ENCODE results near the gene PIEZO2.

Gene PIEZO2

DNA sequence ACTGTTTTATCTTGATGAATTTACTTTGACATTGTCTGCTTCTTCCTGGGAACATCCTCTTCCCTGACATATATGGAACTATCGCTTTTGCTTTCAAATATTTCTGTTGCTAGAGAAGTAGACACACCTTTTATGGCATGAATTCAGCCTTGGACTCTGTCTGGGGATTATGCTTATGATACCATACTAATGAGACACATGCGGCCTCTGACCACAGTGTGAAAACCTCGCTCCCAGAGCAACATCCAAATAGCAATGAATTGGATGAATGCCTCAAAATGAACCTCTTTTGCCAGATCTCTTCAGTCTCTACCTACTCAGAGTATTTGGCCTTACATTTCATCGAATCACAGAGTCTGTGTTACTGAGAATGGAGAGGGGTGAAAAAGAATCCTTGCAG lies 70.9 kb downstream of the PIEZO2 start:
- no peak overlapping the region for H3K4me3 ChIP-seq (ENCODE audit: low read length)
- TF ChIP-seq ZNF274 (IDR thresholded peaks at IDR 0.05; ENCODE audit: low read depth, low read length): no peak

DNA sequence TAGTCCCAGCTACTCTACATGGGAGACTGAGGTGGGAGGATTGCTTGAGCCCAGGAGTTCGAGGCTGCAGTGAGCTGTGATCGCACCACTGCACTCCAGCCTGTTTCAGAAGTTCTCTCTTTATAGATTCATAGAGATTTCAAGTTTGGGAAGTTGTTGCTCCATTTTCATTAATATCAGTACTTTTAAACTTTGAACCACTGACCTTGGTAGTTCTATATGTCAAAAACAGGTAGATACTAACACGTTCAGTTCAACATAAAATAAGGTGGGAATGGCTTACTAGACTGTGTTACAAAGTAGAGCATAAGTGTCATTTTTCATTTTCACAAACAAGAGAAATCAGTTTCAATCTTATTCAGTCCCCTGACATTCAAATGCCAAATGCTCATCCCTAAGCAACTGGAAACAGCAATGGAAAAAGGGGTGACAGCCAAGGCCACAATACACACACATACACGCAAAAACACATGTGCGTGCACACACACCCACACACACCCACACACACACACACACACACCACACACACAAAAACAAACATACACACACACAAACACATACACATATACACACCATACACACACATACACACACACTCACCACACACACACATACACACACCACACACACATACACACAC lies 71.7 kb downstream of the PIEZO2 start:
- no peak overlapping the region for H3K4me3 ChIP-seq (ENCODE audit: low read length)
- TF ChIP-seq ZNF274 (IDR thresholded peaks at IDR 0.05; ENCODE audit: low read depth, low read length): no peak

DNA sequence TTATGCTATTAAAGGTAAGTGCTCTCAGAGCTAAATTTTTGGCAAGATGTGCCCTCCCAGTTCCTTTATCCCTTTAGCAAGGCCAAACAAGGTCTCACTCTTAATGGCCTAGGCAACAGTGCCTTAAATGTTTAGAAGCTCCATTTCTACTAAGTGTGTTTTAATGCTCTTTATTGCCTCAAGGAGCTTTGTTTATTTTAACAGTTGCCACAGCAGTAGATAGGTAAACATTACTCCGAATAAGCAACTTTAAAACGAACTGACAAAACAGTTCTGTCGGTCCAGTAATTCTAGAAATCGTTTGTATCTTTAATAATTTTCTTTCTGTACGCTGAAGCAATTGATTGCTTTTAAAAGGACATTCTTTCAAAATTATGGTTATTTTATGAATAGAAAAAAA lies 74.5 kb downstream of the PIEZO2 start:
- TF ChIP-seq ZNF274 (IDR thresholded peaks at IDR 0.05; ENCODE audit: low read depth, low read length): no peak
- no peak overlapping the region for H3K4me3 ChIP-seq (ENCODE audit: low read length)

DNA sequence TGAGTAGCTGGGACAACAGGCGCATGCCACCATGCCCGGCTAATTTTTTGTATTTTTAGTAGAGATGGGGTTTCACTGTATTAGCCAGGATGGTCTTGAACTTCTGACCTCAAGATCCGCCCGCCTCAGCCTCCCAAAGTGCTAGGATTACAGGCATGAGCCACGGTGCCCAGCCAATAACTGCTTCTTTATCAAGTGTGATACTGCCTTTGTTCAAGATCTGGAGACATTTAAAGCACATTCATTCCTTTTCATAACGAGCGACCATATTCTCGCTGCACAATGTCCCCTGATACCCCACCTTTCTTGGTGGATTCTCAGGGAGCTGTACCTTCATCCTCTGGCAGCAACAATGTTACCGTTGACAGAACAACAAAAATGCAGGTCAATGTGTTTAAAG lies 75.4 kb downstream of the PIEZO2 start:
- no peak for TF ChIP-seq ZNF274 (IDR thresholded peaks at IDR 0.05; ENCODE audit: low read depth, low read length)
- no peak overlapping the region for H3K4me3 ChIP-seq (ENCODE audit: low read length)

DNA sequence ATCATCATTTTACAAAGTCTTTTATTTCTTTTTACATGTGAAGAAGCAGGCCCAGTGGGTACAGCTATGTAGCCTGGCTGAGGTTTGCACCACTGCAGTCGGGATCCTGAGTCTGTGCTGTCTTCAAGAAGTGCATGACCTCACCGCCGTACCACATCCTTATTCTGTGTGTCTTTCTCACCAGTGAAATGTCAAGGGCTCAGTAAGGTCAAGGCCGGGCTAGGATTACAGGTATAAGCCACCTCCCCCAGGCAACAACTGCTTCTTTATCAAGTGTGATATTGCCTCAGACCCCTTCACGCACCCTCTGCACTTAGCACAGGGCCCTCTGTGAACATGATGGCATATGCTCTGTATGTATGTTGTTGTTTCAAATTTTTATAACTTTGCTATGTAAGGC lies 76.7 kb downstream of the PIEZO2 start:
- TF ChIP-seq ZNF274 (IDR thresholded peaks at IDR 0.05; ENCODE audit: low read depth, low read length): no peak
- no peak overlapping the region for H3K4me3 ChIP-seq (ENCODE audit: low read length)

DNA sequence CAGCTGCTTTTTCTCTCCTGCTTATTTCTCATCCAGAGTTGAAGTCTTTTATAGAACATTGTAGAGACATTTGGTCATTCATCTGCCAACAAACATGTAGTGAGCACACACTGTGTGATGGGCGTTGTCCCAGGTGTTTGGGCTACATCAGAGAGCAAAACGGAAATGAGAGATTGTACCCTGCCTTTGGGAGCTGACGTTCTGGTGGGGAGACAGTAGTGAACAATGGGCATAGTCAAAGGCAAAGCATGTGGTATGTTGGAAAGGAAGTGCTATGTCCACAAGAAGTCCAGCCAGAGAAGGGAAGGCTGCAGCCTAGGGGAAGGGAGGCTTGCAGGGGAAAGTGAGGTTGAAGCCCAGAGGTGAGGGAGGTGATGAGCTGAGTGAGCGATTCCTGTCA lies 78.1 kb downstream of the PIEZO2 start:
- H3K4me3 ChIP-seq (ENCODE audit: low read length): no peak overlapping the region
- no peak for TF ChIP-seq ZNF274 (IDR thresholded peaks at IDR 0.05; ENCODE audit: low read depth, low read length)

DNA sequence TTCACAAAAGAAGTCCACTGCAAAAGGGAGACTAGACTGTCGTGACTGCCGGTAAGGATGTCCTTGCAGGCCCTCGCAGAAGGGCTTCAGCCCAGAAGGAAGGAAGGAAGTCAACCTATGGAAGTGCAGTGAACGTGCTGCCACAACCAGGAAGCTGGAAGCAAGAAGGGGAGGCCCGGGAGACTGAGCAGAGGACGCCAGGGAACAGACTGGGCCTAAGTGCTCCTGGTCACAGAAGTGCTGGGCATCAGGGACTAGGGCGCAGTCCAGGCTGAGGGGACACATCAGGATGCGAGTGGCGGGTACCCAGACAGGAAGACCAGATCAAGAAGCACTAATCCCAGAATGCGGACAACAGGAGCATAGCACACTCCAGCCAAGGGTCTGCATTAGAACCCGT lies 78.8 kb downstream of the PIEZO2 start:
- H3K4me3 ChIP-seq (ENCODE audit: low read length): no peak overlapping the region
- no peak for TF ChIP-seq ZNF274 (IDR thresholded peaks at IDR 0.05; ENCODE audit: low read depth, low read length)

DNA sequence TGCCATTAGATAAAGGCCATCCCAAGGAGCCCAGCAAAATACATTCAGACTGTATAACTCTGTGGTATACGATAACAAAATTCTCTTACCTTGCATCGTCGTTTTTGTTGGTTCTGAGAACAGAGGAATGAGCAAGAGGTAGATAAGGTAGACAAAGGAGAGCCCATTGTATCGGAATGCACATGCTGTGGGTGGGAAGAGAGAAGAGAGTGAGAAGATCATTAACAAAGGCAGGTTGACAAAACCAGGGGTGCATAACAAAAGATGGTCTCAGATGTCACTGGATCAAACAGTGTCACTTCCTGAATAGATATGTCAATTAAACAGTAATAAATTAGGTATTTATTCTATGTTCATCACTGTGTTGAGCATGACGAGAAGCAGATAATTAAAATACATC lies 83.3 kb downstream of the PIEZO2 start:
- H3K4me3 ChIP-seq (ENCODE audit: low read length): no peak overlapping the region
- no peak for TF ChIP-seq ZNF274 (IDR thresholded peaks at IDR 0.05; ENCODE audit: low read depth, low read length)

DNA sequence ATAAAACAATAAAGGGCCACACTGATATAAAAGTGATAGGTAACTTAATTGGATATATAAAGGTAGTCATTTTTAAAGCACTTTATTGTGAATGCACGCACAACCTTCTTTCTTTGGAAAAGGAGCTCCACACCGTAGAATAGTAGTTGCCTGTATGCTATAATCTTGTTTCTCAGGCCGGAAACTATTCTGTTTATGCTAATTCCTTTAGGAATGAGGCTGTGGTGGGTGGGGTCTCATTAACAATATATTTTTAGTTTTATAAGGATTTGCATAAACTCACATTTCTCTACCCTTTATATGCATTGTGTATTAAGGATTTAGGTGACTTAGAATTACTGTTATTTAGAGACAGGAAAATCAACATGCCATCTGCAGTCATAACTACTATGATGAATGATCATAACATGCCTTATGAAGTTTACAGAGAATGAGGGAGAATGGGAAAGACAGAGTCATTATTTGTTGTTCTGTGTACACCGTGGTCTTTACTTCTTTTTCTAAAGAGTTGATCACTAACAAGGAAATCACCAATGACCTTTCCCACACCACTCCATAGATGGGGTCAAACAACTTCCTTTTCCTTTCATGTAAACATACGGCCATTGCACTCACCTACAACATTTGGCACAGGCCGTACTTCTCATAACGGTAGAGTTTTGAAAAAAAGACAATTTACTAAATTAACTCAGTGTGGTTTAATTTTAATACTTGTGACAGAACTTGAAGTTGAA lies 84.5 kb downstream of the PIEZO2 start:
- no peak for TF ChIP-seq ZNF274 (IDR thresholded peaks at IDR 0.05; ENCODE audit: low read depth, low read length)
- no peak overlapping the region for H3K4me3 ChIP-seq (ENCODE audit: low read length)

DNA sequence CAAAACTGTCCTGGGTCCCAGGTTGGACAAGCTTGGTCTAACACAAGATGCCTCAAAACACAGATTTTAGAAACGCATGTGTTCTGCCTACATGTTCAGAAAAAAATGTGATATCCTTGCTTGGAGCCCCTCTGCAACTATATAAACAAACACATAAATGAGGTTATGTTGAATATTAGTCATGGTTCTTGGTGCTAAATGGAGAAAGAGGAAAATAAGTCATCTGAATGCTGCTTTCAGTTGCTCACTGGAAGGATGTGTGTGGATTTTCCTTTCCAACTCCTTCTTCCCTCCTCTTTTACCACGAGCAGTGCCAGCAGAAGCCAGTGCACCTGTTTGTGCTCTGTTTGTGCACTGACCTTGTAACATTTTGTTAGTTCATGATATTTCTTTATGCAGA lies 85.3 kb downstream of the PIEZO2 start:
- no peak overlapping the region for H3K4me3 ChIP-seq (ENCODE audit: low read length)
- no peak for TF ChIP-seq ZNF274 (IDR thresholded peaks at IDR 0.05; ENCODE audit: low read depth, low read length)

DNA sequence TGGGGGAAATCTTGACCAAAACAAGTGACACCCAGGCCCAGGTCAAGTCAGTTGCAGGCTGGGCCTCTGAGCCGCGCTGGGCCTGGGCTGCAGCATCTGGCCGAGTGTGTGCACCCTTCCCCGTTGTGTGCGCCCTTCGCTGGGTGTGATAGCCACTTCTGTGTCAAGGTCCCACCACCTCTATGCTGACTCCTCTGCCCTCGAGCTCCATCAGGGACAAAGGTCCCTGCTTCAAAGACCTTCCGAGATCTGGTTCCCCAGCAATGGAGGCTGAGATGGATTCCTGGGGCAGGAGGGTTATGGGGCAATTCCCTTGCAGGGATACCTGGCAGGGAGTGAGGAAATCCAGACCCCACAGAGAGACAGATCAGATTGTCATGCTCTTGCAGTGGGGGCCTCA lies 93.6 kb downstream of the PIEZO2 start:
- H3K4me3 ChIP-seq (ENCODE audit: low read length): no peak overlapping the region
- TF ChIP-seq ZNF274 (IDR thresholded peaks at IDR 0.05; ENCODE audit: low read depth, low read length): no peak

DNA sequence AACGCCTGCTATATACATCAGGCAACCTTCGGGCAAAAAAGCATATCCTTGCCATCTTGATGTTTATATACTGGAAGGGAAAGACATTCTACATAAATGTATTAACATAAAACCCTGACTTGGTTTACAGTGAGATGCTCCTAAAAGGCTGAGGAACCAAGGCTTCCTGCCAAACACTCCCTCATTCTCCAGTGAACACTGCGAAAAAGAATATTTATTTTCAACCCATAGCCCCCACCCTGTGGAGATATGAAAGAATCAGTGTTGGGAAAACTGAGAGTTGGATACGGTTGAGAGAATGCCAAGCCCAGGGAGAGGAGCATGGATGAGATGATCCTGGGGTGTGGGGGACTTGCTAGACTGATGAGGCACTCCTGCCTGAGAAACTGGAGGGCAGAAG lies 94.9 kb downstream of the PIEZO2 start:
- H3K4me3 ChIP-seq (ENCODE audit: low read length): no peak overlapping the region

DNA sequence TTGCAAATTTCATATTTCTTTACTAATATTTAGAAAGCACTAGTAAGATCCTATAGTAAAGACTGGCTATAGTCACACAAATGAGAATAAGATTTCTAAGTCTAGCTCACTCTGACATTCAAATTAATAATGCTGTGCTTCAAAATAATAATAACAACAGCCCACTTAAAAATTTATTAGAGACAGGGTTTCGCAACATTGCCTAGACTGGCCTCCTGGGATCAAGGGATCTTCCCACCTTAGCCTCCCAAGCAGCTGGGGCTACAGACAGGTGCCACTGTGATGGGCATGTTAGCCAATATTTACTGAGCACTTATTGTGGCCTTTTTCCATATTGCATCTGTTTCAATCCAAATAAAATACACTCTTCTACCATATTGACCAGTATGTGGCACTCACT lies 96.1 kb downstream of the PIEZO2 start:
- TF ChIP-seq ZNF274 (IDR thresholded peaks at IDR 0.05; ENCODE audit: low read depth, low read length): no peak
- no peak overlapping the region for H3K4me3 ChIP-seq (ENCODE audit: low read length)

More for the DNA sequence above, 94.9 kb downstream of the PIEZO2 start:
- TF ChIP-seq ZNF274 (IDR thresholded peaks at IDR 0.05; ENCODE audit: low read depth, low read length): no peak

DNA sequence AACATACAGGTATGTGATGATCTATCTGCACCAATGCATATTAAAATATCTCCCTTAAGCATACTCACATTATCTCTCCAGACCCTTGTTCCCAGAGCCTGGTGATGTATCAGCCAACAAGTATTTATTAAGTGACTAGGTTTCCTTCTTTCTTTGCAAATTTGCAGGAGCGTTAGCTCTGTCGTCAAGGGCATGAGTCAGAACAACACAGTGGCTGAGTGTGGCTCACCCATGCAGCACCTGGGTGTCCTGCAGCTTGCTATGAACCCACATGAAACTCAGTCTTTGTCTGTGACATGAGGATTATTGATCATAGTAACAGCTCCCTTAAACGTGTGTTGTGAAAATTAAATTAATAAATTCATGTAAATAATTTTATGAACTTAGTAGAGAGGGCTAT lies 96.6 kb downstream of the PIEZO2 start:
- H3K4me3 ChIP-seq (ENCODE audit: low read length): no peak overlapping the region
- TF ChIP-seq ZNF274 (IDR thresholded peaks at IDR 0.05; ENCODE audit: low read depth, low read length): no peak

DNA sequence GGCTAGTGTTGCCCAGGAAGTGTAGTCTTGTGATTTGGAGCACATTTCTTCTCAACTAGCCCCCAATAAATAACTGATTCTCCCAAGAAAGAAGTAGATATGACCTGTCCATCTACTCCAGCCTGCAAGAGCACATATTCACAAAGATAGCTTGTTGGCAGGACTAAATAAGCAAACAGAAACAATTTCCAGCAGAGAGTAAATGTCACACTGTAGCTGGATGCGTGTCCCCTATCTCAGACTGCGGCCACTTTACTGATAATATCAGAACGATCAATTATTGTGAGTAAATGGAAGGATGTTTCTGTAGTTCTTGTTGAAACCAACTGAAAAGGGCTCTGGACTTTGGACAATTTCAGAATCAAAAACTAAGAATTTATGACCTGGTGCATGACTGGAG lies 97.9 kb downstream of the PIEZO2 start:
- H3K4me3 ChIP-seq (ENCODE audit: low read length): no peak overlapping the region
- TF ChIP-seq ZNF274 (IDR thresholded peaks at IDR 0.05; ENCODE audit: low read depth, low read length): no peak

DNA sequence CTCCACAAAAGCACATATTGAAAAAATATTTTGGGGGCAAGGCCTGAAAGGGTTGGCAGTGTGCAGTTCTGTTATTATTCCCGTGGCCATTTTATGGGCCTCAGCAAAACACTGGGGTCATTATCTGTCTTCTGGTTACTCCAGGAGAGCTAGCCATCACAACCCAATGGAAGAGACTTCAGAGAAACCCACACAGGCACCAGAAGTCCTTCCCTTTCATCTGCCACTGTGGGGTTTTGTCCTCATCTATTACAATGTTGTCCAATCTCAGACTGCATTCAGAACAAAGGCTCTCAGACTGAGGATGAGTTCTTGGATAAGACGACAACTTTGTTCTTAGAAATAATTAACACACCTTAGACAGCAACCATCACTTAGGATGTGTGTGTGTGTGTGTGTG lies 98.4 kb downstream of the PIEZO2 start:
- H3K4me3 ChIP-seq (ENCODE audit: low read length): no peak overlapping the region
- no peak for TF ChIP-seq ZNF274 (IDR thresholded peaks at IDR 0.05; ENCODE audit: low read depth, low read length)

Data from GM08714 (cell line).